K562 (cell line): ENCODE measurements around the gene DCTD.

Experiments used
- GTF2E2 ChIP-seq: fragments of 200-800 bp; sonication (Bioruptor generic); IDR thresholded peaks from 2 replicates; pipeline ENCODE4 v1.6.1; 2016; ENCODE audit warnings: missing genetic modification characterization, missing compliant biosample characterization
- HEY1 ChIP-seq: fragments of 250-450 bp; sonication (Bioruptor Pico); IDR thresholded peaks from 2 replicates; pipeline ENCODE4 v1.5.0; 2020; ENCODE audit warnings: mild to moderate bottlenecking, moderate library complexity, borderline replicate concordance
- KAT2B ChIP-seq: IDR thresholded peaks from one replicate; pipeline ENCODE4 v1.6.1; 2012; ENCODE audit warnings: low read depth, mild to moderate bottlenecking, control low read depth, inconsistent platforms, low read length, moderate library complexity
- TF ChIP-seq, protein P1 (sequence below): sonication (generic); formaldehyde crosslinking; IDR thresholded peaks from 2 replicates; pipeline ENCODE4 v1.9.0; 2022; ENCODE audit warnings: mild to moderate bottlenecking, missing genetic modification reagents

DNA sequence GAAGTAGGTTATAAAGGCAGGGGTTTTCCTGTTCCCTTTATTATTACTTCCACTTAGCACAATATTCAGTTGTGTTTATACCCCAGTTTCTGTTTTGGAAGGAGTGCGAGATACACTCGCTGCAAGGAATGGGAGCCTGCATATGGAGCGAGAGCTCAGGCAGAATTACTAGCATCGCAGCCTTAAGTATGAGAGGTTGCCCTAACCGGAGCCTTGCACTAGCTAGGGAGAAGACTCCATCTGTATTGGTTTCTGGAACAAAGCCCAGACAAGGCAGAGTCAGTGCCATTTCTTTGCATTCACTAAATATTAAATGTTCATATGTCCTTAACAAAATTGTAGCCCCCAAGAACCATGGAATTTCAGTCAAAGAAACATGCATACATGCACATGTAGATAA lies 6.2 kb upstream of the DCTD start:
- no peak for TF ChIP-seq HEY1 (CRISPR knock-in tag)
- TF ChIP-seq, protein P1, sequence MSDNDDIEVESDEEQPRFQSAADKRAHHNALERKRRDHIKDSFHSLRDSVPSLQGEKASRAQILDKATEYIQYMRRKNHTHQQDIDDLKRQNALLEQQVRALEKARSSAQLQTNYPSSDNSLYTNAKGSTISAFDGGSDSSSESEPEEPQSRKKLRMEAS (CRISPR knock-in tag): no peak
- TF ChIP-seq GTF2E2 (tag): no peak
- TF ChIP-seq KAT2B: no peak
